Measurements from ENCODE around the gene PRKCA.

PRKCA gene

DNA sequence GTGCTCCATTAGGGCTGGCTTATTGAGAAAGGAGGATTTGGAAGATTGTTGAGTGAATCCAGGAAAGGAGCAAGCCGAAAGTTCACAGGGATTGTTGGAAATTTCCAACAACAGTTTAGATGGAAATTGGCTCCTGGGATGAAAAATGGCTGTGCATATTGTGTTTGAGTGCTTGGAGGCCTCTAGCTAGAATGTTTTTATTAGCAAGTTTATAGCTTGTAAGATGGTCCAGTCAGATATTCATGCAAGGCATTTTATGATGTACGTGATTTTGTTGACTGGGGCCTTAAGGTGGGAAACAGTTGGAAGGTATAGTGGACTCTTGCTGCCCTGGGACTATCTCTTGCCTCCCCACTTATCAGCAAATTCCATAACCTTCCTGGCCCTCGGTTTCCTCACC lies 216.7 kb downstream of the PRKCA start:
- WGBS, 2 donors (ENCODE audit: extremely low coverage in 2 of 2, insufficient read length in 2 of 2, insufficient replicate concordance in 1 of 2): no CpG with 5 or more reads among the region's 3 CpGs

DNA sequence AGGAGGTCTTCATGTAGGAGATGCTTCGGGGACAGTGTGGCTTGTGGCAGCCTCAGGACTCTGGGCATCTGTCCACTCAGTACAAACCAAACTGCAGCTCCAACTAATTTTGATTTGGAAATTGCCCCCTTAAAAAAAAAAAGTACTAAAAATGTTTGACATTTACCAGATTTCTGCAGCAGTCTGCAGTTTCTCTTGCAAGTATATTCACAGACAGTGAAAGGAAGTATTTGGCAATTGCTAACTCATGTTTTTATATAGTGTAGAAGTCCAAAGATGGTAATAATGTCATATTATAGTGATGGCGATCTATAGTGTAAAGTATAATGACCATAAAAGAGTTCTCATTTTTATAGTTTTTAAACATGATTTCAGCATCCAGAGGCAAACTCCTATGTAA lies 218.6 kb downstream of the PRKCA start:
- Histone ChIP-seq H2BK12ac (ENCODE audit: low read length) (no peak overlapping the region), H4K91ac (ENCODE audit: low read depth, low read length, poor library complexity) (no peak overlapping the region), H3K79me1 (ENCODE audit: low read depth, low read length) (no peaks in the 10 kb centered on the region), H3K23ac (ENCODE audit: low read depth, low read length, poor library complexity) (no peak overlapping the region), H3K4me2 (ENCODE audit: insufficient read depth, low read length, poor library complexity, severe bottlenecking) (no peak overlapping the region), H3K4me1 (ENCODE audit: control insufficient read depth in 2 of 2, insufficient read depth in 1 of 2, low read depth in 1 of 2, low read length in 2 of 2) (peaks cover 2 to 13% of the 10 kb centered on the region in 2 donors), H2AFZ (ENCODE audit: low read length) (no peak overlapping the region), H2AK5ac (ENCODE audit: low read depth, low read length) (no peak overlapping the region), H2BK120ac (ENCODE audit: low read depth, low read length) (no peak overlapping the region), H3K14ac (ENCODE audit: low read length) (no peak overlapping the region), H3K9ac (ENCODE audit: low read depth, low read length, poor library complexity) (no peak overlapping the region), H3K27ac (replicated peaks; ENCODE audit: low read length) (no peak overlapping the region), H2BK15ac (ENCODE audit: low read length) (no peak overlapping the region), H4K8ac (ENCODE audit: low read depth, low read length) (no peak overlapping the region), H3K4ac (ENCODE audit: low read length) (no peak overlapping the region), H2BK5ac (ENCODE audit: low read length) (no peak overlapping the region), H3K18ac (ENCODE audit: low read length) (no peak overlapping the region), H3K9me3 (replicated peaks in 1 of 2; ENCODE audit: control insufficient read depth in 2 of 2, insufficient read depth in 1 of 2, low read depth in 1 of 2, low read length in 2 of 2) (peaks cover 0 to 2% of the 10 kb centered on the region in 2 donors), H3K27me3 (ENCODE audit: control insufficient read depth in 3 of 3, insufficient read depth in 3 of 3, low read depth in 1 of 3, low read length in 3 of 3) (no peaks in the 10 kb centered on the region), H3K36me3 (replicated peaks in 1 of 2; ENCODE audit: control insufficient read depth in 2 of 2, insufficient read depth in 2 of 2, low read length in 2 of 2) (no peaks in the 10 kb centered on the region), H3K4me3 (ENCODE audit: low read length in 2 of 2) (no peak overlapping the region)
- no CpG with 5 or more reads among the region's 2 CpGs for WGBS, 2 donors (ENCODE audit: extremely low coverage in 2 of 2, insufficient read length in 2 of 2, insufficient replicate concordance in 1 of 2)
- DNase-seq (ENCODE audit: low spot score): no peak

More for the DNA sequence above, 216.7 kb downstream of the PRKCA start:
- H4K91ac ChIP-seq (ENCODE audit: low read depth, low read length, poor library complexity): no peak overlapping the region
- H2BK120ac ChIP-seq (ENCODE audit: low read depth, low read length): no peak overlapping the region
- H3K14ac ChIP-seq (ENCODE audit: low read length): no peak overlapping the region
- no peaks in the 10 kb centered on the region for H3K79me1 ChIP-seq (ENCODE audit: low read depth, low read length)
- no peak overlapping the region for H3K18ac ChIP-seq (ENCODE audit: low read length)
- no peak overlapping the region for H2AK5ac ChIP-seq (ENCODE audit: low read depth, low read length)
- no peak overlapping the region for H3K4me2 ChIP-seq (ENCODE audit: insufficient read depth, low read length, poor library complexity, severe bottlenecking)
- H2AFZ ChIP-seq (ENCODE audit: low read length): no peak overlapping the region
- no peaks in the 10 kb centered on the region for H3K27me3 ChIP-seq (ENCODE audit: control insufficient read depth in 3 of 3, insufficient read depth in 3 of 3, low read depth in 1 of 3, low read length in 3 of 3)
- no peaks in the 10 kb centered on the region for H3K36me3 ChIP-seq (replicated peaks in 1 of 2; ENCODE audit: control insufficient read depth in 2 of 2, insufficient read depth in 2 of 2, low read length in 2 of 2)
- no peak for DNase-seq (ENCODE audit: low spot score)
- no peak overlapping the region for H3K4me3 ChIP-seq (ENCODE audit: low read length in 2 of 2)
- no peak overlapping the region for H4K8ac ChIP-seq (ENCODE audit: low read depth, low read length)
- no peak overlapping the region for H3K23ac ChIP-seq (ENCODE audit: low read depth, low read length, poor library complexity)
- peaks cover 2 to 13% of the 10 kb centered on the region in 2 donors for H3K4me1 ChIP-seq (ENCODE audit: control insufficient read depth in 2 of 2, insufficient read depth in 1 of 2, low read depth in 1 of 2, low read length in 2 of 2)
- H2BK5ac ChIP-seq (ENCODE audit: low read length): no peak overlapping the region
- H3K9me3 ChIP-seq (replicated peaks in 1 of 2; ENCODE audit: control insufficient read depth in 2 of 2, insufficient read depth in 1 of 2, low read depth in 1 of 2, low read length in 2 of 2): no peaks in the 10 kb centered on the region
- no peak overlapping the region for H2BK12ac ChIP-seq (ENCODE audit: low read length)
- H3K27ac ChIP-seq (replicated peaks; ENCODE audit: low read length): no peak overlapping the region
- H3K9ac ChIP-seq (ENCODE audit: low read depth, low read length, poor library complexity): no peak overlapping the region
- no peak overlapping the region for H3K4ac ChIP-seq (ENCODE audit: low read length)
- no peak overlapping the region for H2BK15ac ChIP-seq (ENCODE audit: low read length)

DNA sequence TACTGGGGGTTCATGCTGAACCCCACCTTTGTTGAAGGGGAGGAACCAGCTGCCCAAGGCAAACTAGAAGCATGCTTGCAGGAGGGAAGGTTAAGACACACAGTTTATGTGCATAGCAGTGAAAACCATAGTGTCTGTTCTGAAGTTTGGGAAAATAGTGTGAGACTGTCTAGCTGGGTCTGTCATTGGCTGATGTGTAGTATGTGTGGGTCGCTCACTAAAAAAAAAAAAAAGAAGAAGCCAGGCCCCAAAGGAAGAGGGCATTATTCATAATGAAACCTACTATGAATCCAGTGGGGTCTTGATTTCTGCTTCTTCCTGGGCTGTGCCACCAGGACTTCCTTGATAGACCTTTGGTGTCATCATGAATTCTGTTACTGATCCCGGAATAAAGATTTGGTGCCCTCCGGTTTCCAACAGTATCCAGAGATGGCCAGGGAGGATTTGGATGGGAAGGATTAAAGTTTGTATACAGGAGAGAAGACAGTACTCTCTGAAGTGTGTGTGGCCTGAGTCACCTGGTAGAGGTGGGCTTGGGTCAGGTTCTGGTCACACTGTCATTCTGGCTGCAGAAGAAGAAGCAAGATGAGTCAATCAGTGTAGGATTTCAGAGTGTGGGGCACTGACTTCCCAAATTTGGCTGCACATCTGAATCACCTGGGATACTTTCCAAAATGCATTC lies 220.3 kb downstream of the PRKCA start:
- no peak overlapping the region for H3K9ac ChIP-seq (ENCODE audit: low read depth, low read length, poor library complexity)
- no peak overlapping the region for H2AFZ ChIP-seq (ENCODE audit: low read length)
- no peak overlapping the region for H2BK5ac ChIP-seq (ENCODE audit: low read length)
- H4K91ac ChIP-seq (ENCODE audit: low read depth, low read length, poor library complexity): no peak overlapping the region
- H3K36me3 ChIP-seq (replicated peaks in 1 of 2; ENCODE audit: control insufficient read depth in 2 of 2, insufficient read depth in 2 of 2, low read length in 2 of 2): no peaks in the 10 kb centered on the region
- H3K27me3 ChIP-seq (ENCODE audit: control insufficient read depth in 3 of 3, insufficient read depth in 3 of 3, low read depth in 1 of 3, low read length in 3 of 3): no peaks in the 10 kb centered on the region
- no peak overlapping the region for H3K27ac ChIP-seq (replicated peaks; ENCODE audit: low read length)
- H3K4ac ChIP-seq (ENCODE audit: low read length): no peak overlapping the region
- peaks cover 0 to 2% of the 10 kb centered on the region in 2 donors for H3K9me3 ChIP-seq (replicated peaks in 1 of 2; ENCODE audit: control insufficient read depth in 2 of 2, insufficient read depth in 1 of 2, low read depth in 1 of 2, low read length in 2 of 2)
- H3K79me1 ChIP-seq (ENCODE audit: low read depth, low read length): no peaks in the 10 kb centered on the region
- no CpG with 5 or more reads among the region's 3 CpGs for WGBS, 2 donors (ENCODE audit: extremely low coverage in 2 of 2, insufficient read length in 2 of 2, insufficient replicate concordance in 1 of 2)
- no peak overlapping the region for H4K8ac ChIP-seq (ENCODE audit: low read depth, low read length)
- H3K4me1 ChIP-seq (ENCODE audit: control insufficient read depth in 2 of 2, insufficient read depth in 1 of 2, low read depth in 1 of 2, low read length in 2 of 2): peaks cover 4 to 11% of the 10 kb centered on the region in 2 donors
- no peak overlapping the region for H3K23ac ChIP-seq (ENCODE audit: low read depth, low read length, poor library complexity)
- H2AK5ac ChIP-seq (ENCODE audit: low read depth, low read length): no peak overlapping the region
- no peak overlapping the region for H3K14ac ChIP-seq (ENCODE audit: low read length)
- H2BK15ac ChIP-seq (ENCODE audit: low read length): no peak overlapping the region
- no peak overlapping the region for H3K18ac ChIP-seq (ENCODE audit: low read length)
- DNase-seq (ENCODE audit: low spot score): no peak
- H3K4me3 ChIP-seq (ENCODE audit: low read length in 2 of 2): no peak overlapping the region
- no peak overlapping the region for H2BK120ac ChIP-seq (ENCODE audit: low read depth, low read length)
- H3K4me2 ChIP-seq (ENCODE audit: insufficient read depth, low read length, poor library complexity, severe bottlenecking): no peak overlapping the region
- H2BK12ac ChIP-seq (ENCODE audit: low read length): no peak overlapping the region

GRCh38 chr17:66523378-66524200 lies 221.2 kb downstream of the PRKCA start:
- H3K27me3 ChIP-seq (ENCODE audit: control insufficient read depth in 3 of 3, insufficient read depth in 3 of 3, low read depth in 1 of 3, low read length in 3 of 3): no peaks in the 10 kb centered on the region
- H3K9ac ChIP-seq (ENCODE audit: low read depth, low read length, poor library complexity): no peak overlapping the region
- H3K79me1 ChIP-seq (ENCODE audit: low read depth, low read length): no peaks in the 10 kb centered on the region
- H3K4me3 ChIP-seq (ENCODE audit: low read length in 2 of 2): no peak overlapping the region
- no peak overlapping the region for H3K18ac ChIP-seq (ENCODE audit: low read length)
- H2BK12ac ChIP-seq (ENCODE audit: low read length): no peak overlapping the region
- no peak overlapping the region for H2AFZ ChIP-seq (ENCODE audit: low read length)
- DNase-seq (ENCODE audit: low spot score): no peak
- H3K27ac ChIP-seq (replicated peaks; ENCODE audit: low read length): no peak overlapping the region
- H2BK5ac ChIP-seq (ENCODE audit: low read length): no peak overlapping the region
- no peak overlapping the region for H3K4ac ChIP-seq (ENCODE audit: low read length)
- no peak overlapping the region for H2BK120ac ChIP-seq (ENCODE audit: low read depth, low read length)
- H4K91ac ChIP-seq (ENCODE audit: low read depth, low read length, poor library complexity): no peak overlapping the region
- H3K4me1 ChIP-seq (ENCODE audit: control insufficient read depth in 2 of 2, insufficient read depth in 1 of 2, low read depth in 1 of 2, low read length in 2 of 2): peaks cover 4% of the 10 kb centered on the region in 2 donors
- WGBS, 2 donors (ENCODE audit: extremely low coverage in 2 of 2, insufficient read length in 2 of 2, insufficient replicate concordance in 1 of 2): no CpG with 5 or more reads among the region's 6 CpGs
- no peak overlapping the region for H2BK15ac ChIP-seq (ENCODE audit: low read length)
- H4K8ac ChIP-seq (ENCODE audit: low read depth, low read length): no peak overlapping the region
- no peaks in the 10 kb centered on the region for H3K36me3 ChIP-seq (replicated peaks in 1 of 2; ENCODE audit: control insufficient read depth in 2 of 2, insufficient read depth in 2 of 2, low read length in 2 of 2)
- H3K14ac ChIP-seq (ENCODE audit: low read length): no peak overlapping the region
- H3K23ac ChIP-seq (ENCODE audit: low read depth, low read length, poor library complexity): no peak overlapping the region
- no peak overlapping the region for H2AK5ac ChIP-seq (ENCODE audit: low read depth, low read length)
- peaks cover 0 to 2% of the 10 kb centered on the region in 2 donors for H3K9me3 ChIP-seq (replicated peaks in 1 of 2; ENCODE audit: control insufficient read depth in 2 of 2, insufficient read depth in 1 of 2, low read depth in 1 of 2, low read length in 2 of 2)
- H3K4me2 ChIP-seq (ENCODE audit: insufficient read depth, low read length, poor library complexity, severe bottlenecking): no peak overlapping the region

Data from neuronal stem cell (in vitro differentiated cells).